NCI-H446 treated with DMSO at 0.1 percent for 48 hours (cell line): ENCODE measurements around the gene CRTC2.

Experiments used
- DNase-seq: peaks from one replicate; lab custom pipeline; 2025; lab: John Stamatoyannopoulos, UW

Gene CRTC2

GRCh38 chr1:153946622-153947241, 11.7 kb downstream of the CRTC2 start, which contains the start of gene DENND4B:
Gene DENND4B, minus strand, starts transcription at chr1:153946718. Its CDS starts 2,344 bp downstream, at chr1:153944374.
- DNase-seq, result peak; percentile 54

DNA sequence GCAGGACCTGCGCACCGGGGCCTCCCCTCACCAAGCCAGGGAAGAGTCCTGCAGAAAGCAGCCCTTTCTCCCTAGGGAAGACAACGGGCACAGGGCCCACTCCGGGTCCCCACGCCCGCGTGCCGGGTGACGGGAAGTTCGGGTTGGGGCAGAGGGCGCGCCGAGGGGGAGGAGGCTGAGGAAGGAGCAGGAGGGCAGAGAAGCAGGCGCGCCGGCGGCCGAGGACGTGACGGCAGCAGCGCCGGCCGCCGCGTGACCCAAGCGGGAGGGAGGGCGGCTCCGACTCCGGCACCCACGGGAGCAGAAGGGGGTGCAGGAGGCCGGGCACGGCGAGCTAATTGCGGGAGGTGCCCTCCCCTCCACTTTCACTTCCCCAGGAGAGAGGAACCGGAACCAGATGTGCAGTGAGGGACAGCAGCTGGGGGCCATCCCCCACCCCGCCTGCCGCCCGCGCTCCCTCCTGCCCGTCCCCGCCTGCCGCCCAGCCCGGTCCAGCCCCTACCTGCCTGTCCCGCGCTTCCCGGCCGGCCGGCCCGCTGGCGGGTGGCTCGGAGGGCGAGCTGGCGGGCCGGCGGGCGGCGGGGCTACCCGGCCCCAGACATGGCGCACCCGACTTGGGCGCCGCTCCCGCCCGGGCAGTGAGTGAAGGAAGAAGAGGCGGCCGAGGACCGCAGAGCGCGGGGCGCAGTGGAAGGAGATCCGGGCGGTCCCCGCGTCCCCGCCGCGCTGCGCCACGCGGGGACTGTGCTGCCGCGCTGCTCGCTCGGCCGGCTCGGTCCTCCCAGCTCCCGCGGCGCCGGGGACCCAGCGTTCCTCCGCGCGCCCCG, 12.4 kb downstream of the CRTC2 start:
- no peak for DNase-seq

- no peak for DNase-seq
Measured at GRCh38 chr1:153945131-153945794, 13.1 kb downstream of the CRTC2 start.

DNA sequence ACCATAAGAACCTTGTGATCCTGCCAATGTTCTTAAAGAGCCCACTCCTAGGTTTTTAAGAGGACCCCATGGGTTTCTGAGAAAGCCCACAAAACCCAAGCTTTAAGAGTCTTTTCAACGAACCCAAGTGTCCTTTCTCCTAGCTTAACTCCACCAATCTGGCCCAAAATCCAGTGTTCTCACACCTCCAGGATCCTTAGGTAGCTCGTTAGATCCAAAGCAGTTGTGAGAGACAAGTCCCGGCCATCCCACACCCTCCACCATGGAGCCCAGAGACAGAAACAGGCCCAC, 13.6 kb downstream of the CRTC2 start:
- DNase-seq, result no peak

GRCh38 chr1:153944005-153944826, 14.2 kb downstream of the CRTC2 start:
- DNase-seq, result no peak

GRCh38 chr1:153942766-153943549, 15.5 kb downstream of the CRTC2 start:
- no peak for DNase-seq

GRCh38 chr1:153941826-153942725, 16.3 kb downstream of the CRTC2 start:
- DNase-seq, result no peak

- no peak for DNase-seq
Measured at GRCh38 chr1:153940756-153941155, 17.7 kb downstream of the CRTC2 start.

DNA sequence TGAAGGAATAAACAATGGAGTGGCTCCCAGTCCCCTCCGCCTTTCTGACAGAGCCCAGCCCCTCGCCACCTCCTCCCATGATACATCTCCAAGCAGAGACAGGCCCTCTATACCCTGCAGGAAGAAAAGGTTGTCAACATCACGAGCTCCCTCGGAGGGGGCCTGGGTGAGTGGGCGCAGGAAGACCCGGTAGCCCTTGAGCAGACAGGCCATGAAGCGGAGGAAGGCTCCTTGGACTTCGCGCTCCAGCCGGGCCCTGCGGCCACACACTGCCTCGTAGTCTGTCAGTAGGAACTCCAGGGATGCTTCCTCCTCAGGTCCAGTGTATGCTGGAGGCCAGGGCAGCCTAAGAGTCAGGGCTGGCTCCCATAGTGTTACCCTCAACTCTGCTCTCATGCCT, 18.9 kb downstream of the CRTC2 start:
- DNase-seq, result no peak

DNA sequence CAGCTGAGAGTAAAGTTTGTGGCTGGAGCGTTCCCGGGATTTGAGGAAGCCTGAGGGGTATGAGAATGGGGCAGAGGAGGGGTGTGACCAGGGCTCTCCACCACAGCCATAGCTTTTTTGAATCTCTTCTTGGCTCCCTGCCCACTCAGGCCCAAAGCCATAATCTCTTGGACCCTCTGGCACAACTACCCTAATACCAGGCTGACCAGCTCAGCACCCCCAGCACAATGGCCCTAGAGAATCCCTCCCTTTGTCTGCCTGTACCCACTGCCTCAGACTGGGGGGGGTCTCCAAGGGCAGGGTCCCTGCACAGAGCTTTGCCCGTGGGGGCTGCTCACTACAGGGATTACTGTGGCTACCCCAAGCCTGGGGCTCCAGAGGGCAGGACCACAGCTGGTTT, 19.4 kb downstream of the CRTC2 start:
- no peak for DNase-seq

GRCh38 chr1:153937331-153937730, 21.1 kb downstream of the CRTC2 start:
- no peak for DNase-seq

DNA sequence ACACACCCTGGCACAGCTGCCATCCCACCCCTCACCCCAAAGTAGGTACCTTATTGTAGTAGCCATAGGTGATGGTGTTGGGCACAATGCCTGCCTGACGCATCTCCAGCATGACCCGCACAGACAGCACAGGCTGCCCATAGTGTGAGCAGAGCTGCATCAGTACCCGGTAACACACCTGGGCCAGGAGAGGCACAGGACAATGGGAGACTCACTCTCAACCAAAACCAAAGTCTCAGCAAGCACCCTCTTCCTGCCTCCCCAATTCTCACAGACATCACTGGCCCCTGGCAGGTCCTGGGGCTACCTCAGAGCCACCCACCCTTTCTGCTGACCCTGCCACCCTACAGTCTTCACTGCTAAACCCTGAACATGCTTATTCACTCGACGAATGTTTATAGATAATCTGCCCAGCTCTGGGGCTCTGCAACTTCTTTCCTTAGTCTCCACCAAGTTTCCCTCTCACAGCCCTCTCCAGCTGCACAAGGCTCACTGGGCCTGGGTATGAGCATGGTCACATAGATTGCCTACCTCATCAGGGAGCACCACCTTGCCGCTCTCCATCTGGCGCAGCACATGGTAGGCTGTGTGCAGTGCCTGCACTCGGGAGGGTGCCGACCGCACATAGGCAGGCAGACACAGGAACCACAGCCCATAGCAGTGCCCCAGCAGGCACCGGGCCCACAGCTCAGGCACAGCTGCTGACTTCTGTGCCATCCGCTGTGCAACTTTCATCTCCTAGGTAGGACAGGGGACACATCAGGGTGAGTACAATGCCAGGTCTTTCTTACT, 22.2 kb downstream of the CRTC2 start:
- DNase-seq, result no peak

- DNase-seq, result no peak
Measured at GRCh38 chr1:153934746-153935145, 23.7 kb downstream of the CRTC2 start.

DNA sequence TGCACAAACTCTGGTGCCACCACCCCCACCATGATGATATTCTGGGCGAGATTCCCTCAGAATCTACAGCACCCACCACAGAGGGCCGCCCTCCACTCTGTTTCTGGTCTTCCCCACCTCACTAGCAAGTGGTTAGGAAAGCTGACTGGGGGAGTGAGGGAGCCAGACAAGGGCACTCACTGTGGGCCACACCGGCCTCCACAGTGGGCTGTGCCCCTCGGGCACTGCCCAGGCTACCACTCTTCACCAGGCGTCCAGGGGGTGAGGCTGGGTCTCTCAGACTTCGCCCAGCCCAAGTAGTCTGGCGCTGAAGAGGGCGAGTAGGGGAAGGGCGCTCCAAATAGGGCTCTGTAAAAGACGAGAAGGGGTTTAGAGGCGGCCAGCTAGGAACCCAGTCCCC, 24.5 kb downstream of the CRTC2 start:
- no peak for DNase-seq

DNA sequence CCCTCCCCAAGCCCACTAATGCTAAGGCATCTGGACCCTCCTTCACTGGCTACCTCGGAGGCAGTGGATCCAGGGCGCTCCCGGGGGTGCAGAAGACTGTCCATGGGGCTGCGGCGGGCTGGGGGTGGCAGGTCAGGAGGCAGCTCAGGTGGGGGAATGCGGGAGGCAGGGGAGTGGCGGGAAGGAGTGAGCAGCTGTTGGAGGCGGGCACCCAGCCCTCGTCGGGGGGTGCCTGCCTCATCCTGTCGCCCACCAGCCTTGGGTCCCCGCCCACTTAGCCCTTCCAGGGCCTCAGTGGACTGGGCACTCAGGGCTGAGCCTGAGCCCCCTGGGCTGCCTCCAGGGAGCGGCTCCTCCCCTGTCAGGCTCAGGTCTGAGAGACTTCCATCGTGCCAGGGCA, 25.0 kb downstream of the CRTC2 start:
- no peak for DNase-seq

- DNase-seq, result no peak
Measured at GRCh38 chr1:153932156-153933131, 26.0 kb downstream of the CRTC2 start.

- no peak for DNase-seq
Measured at GRCh38 chr1:153929981-153930948, 28.1 kb downstream of the CRTC2 start.
